Neural cell (in vitro differentiated cells): ENCODE data around the gene AHRR. TPM values are rescaled to one million over a fixed set of nuclear protein-coding genes. Genes with fewer than 3 reads are reported as not detected.

Source experiments
- H2AFZ ChIP-seq: fragments of 200-600, 300-800 bp; sonication (generic), shearing (Covaris generic); 2 replicates; pipeline ENCODE4 v1.6.0; 2014; ENCODE audit warnings: low read depth, mild to moderate bottlenecking, antibody characterized with exemption, low read length, moderate library complexity
- H3F3A ChIP-seq: fragments of 200-600 bp; shearing (Covaris generic); 2 replicates; pipeline ENCODE4 v1.6.1; 2016; ENCODE audit warnings: mild to moderate bottlenecking, moderate library complexity, mixed read lengths, antibody characterized with exemption, low read length; ENCODE audit not compliant: insufficient read depth, poor library complexity, severe bottlenecking
- H3K27ac ChIP-seq: fragments of 200-600, 300-800 bp; sonication (generic), shearing (Covaris generic); 2 replicates; pipeline ENCODE4 v1.5.1; 2014; ENCODE audit warnings: mild to moderate bottlenecking, low read length, moderate library complexity
- H3K27me3 ChIP-seq: fragments of 300-800, 200-600 bp; sonication (generic), shearing (Covaris generic); 2 replicates; pipeline ENCODE4 v1.6.0; 2014; ENCODE audit warnings: mild to moderate bottlenecking, low read depth, low read length, moderate library complexity; ENCODE audit not compliant: insufficient read depth
- H3K36me3 ChIP-seq: fragments of 300-800, 200-600 bp; sonication (generic), shearing (Covaris generic); 2 replicates; pipeline ENCODE4 v1.5.1; 2014; ENCODE audit warnings: mild to moderate bottlenecking, antibody characterized with exemption, low read length, moderate library complexity; ENCODE audit not compliant: insufficient read depth
- H3K4me2 ChIP-seq: fragments of 300-800, 200-600 bp; sonication (generic), shearing (Covaris generic); 2 replicates; pipeline ENCODE4 v1.6.0; 2014; ENCODE audit warnings: mild to moderate bottlenecking, low read length
- H3K4me3 ChIP-seq: fragments of 300-800, 200-600 bp; sonication (generic), shearing (Covaris generic); 2 replicates; pipeline ENCODE4 v1.5.1; 2014; ENCODE audit warnings: mild to moderate bottlenecking, low read length, moderate library complexity
- H3K79me2 ChIP-seq: fragments of 200-600 bp; shearing (Covaris generic); replicated peaks from 2 replicates; pipeline ENCODE4 v1.6.0; 2014; ENCODE audit warnings: mild to moderate bottlenecking, low read length, moderate library complexity; ENCODE audit not compliant: insufficient read depth
- H3K9ac ChIP-seq: fragments of 300-800, 200-600 bp; sonication (generic), shearing (Covaris generic); 2 replicates; pipeline ENCODE4 v1.6.1; 2016; ENCODE audit warnings: mild to moderate bottlenecking, low read length, mixed read lengths
- H3K9me2 ChIP-seq: fragments of 200-600 bp; shearing (Covaris generic); 2 replicates; pipeline ENCODE4 v1.6.1; 2016; ENCODE audit warnings: mild to moderate bottlenecking, low read length, mixed read lengths; ENCODE audit not compliant: insufficient read depth
- H3K9me3 ChIP-seq: fragments of 200-600, 300-800 bp; sonication (generic), shearing (Covaris generic); 2 replicates; pipeline ENCODE4 v1.6.1; 2016; ENCODE audit warnings: mild to moderate bottlenecking, mixed run types, low read length, moderate library complexity, mixed read lengths
- H4K20me1 ChIP-seq: fragments of 200-600 bp; shearing (Covaris generic); 2 replicates; pipeline ENCODE4 v1.6.1; 2016; ENCODE audit warnings: mild to moderate bottlenecking, mixed run types; ENCODE audit not compliant: insufficient read depth
- CTCF ChIP-seq: fragments of 450-650 bp; IDR thresholded peaks from 2 replicates; pipeline ENCODE4 v1.5.1; 2014; ENCODE audit warnings: antibody characterized with exemption, mild to moderate bottlenecking, moderate library complexity; ENCODE audit not compliant: poor library complexity, severe bottlenecking
- EP300 ChIP-seq: fragments of 450-650 bp; conservative IDR thresholded peaks from 2 replicates; pipeline ENCODE4 v1.6.1; 2014; ENCODE audit warnings: antibody characterized with exemption, mild to moderate bottlenecking, moderate library complexity; ENCODE audit not compliant: poor library complexity, severe bottlenecking
- EZH2 ChIP-seq: fragments of 200-600, 300-800 bp; shearing (Covaris generic), sonication (generic); IDR thresholded peaks from 2 replicates; pipeline ENCODE4 v1.6.1; 2014; ENCODE audit warnings: antibody characterized with exemption, low read length, borderline replicate concordance, mild to moderate bottlenecking; ENCODE audit not compliant: insufficient read depth, poor library complexity, severe bottlenecking
- MXI1 ChIP-seq: fragments of 450-650 bp; conservative IDR thresholded peaks from 2 replicates; pipeline ENCODE4 v1.6.1; 2014; ENCODE audit warnings: antibody characterized with exemption, mild to moderate bottlenecking; ENCODE audit not compliant: poor library complexity, severe bottlenecking
- POLR2AphosphoS5 ChIP-seq: IDR thresholded peaks from 2 replicates; pipeline ENCODE4 v1.6.1; 2012
- RAD21 ChIP-seq: fragments of 450-650 bp; conservative IDR thresholded peaks from 2 replicates; pipeline ENCODE4 v1.6.1; 2014; ENCODE audit warnings: antibody characterized with exemption, mild to moderate bottlenecking, moderate library complexity
- REST ChIP-seq: IDR thresholded peaks from 2 replicates; pipeline ENCODE4 v1.6.1; 2012; ENCODE audit warnings: borderline replicate concordance
- SMC3 ChIP-seq: fragments of 450-650 bp; conservative IDR thresholded peaks from 2 replicates; pipeline ENCODE4 v1.6.1; 2014; ENCODE audit warnings: antibody characterized with exemption, mild to moderate bottlenecking, moderate library complexity; ENCODE audit not compliant: poor library complexity
- TAF1 ChIP-seq: IDR thresholded peaks from 2 replicates; pipeline ENCODE4 v1.6.1; 2012; ENCODE audit warnings: low read depth
- polyA plus RNA-seq: library from polyadenylated mRNA; depleted of rRNA; stranded (reverse); fragments of >200 nt; gene quantifications from 2 replicates; pipeline ENCODE4 v1.2.3, GENCODE V29; 2014

AHRR gene
- polyA plus RNA-seq, 1 donor from 2014 or later: 0.26 TPM

- H3K9ac ChIP-seq: no peak overlapping the region
These were observed 138.2 kb downstream of the AHRR start for GRCh38 chr5:459562-460272.

GRCh38 chr5:460273-460625 lies 138.7 kb downstream of the AHRR start:
- no peak overlapping the region for H3K4me3 ChIP-seq
- no peak overlapping the region for H3K27ac ChIP-seq
- H3K9ac ChIP-seq: no peak overlapping the region
- H3K36me3 ChIP-seq: no peaks in the 10 kb centered on the region
- no peaks in the 10 kb centered on the region for H4K20me1 ChIP-seq
- no peaks in the 10 kb centered on the region for H3F3A ChIP-seq
- no peak overlapping the region for H2AFZ ChIP-seq
- no peaks in the 10 kb centered on the region for H3K27me3 ChIP-seq
- TF ChIP-seq CTCF: no peak
- no peak for TF ChIP-seq TAF1
- TF ChIP-seq REST: no peak
- no peak for TF ChIP-seq EP300
- no peak for TF ChIP-seq RAD21
- TF ChIP-seq EZH2: no peak
- no peak for TF ChIP-seq POLR2AphosphoS5
- no peak for TF ChIP-seq SMC3
- TF ChIP-seq MXI1: no peak
- H3K79me2 ChIP-seq: no peaks in the 10 kb centered on the region
- H3K9me2 ChIP-seq: no peaks in the 10 kb centered on the region
- H3K4me2 ChIP-seq: no peak overlapping the region
- no peaks in the 10 kb centered on the region for H3K9me3 ChIP-seq

More at GRCh38 chr5:459562-460272, 138.2 kb downstream of the AHRR start:
- H3K27ac ChIP-seq: no peak overlapping the region
- no peaks in the 10 kb centered on the region for H3K9me2 ChIP-seq
- no peaks in the 10 kb centered on the region for H3K9me3 ChIP-seq
- H3F3A ChIP-seq: no peaks in the 10 kb centered on the region
- no peaks in the 10 kb centered on the region for H3K36me3 ChIP-seq
- no peak overlapping the region for H3K4me2 ChIP-seq
- H3K4me3 ChIP-seq: no peak overlapping the region
- no peak overlapping the region for H2AFZ ChIP-seq
- H4K20me1 ChIP-seq: no peaks in the 10 kb centered on the region
- no peaks in the 10 kb centered on the region for H3K27me3 ChIP-seq
- no peaks in the 10 kb centered on the region for H3K79me2 ChIP-seq
- no peak for TF ChIP-seq MXI1
- TF ChIP-seq RAD21: no peak
- TF ChIP-seq REST: no peak
- TF ChIP-seq EZH2: no peak
- TF ChIP-seq SMC3: no peak
